ENCODE measurements around the gene KRT86. TPM values are rescaled to one million over a fixed set of nuclear protein-coding genes. Genes with fewer than 3 reads are reported as not detected.
"Not testable (repeated sequence)": the region's sequence is repeated elsewhere in the genome, so short reads cannot be mapped to it uniquely, and the experiment has no call there.

KRT86 gene
- total RNA-seq, 1 experiment from 2014 or later, result 0.48 TPM

GRCh38 chr12:52291267-52291935 lies 17.0 kb downstream of the KRT86 start, which contains the start of gene KRT81:
KRT81 (minus strand) TSS chr12:52291534; CDS start chr12:52291465, 69 bp downstream.
- no peak for DNase-seq (ENCODE audit: low read depth)

- no peak for DNase-seq (ENCODE audit: low read depth)
Measured at GRCh38 chr12:52293926-52294325, 19.5 kb downstream of the KRT86 start.

DNA sequence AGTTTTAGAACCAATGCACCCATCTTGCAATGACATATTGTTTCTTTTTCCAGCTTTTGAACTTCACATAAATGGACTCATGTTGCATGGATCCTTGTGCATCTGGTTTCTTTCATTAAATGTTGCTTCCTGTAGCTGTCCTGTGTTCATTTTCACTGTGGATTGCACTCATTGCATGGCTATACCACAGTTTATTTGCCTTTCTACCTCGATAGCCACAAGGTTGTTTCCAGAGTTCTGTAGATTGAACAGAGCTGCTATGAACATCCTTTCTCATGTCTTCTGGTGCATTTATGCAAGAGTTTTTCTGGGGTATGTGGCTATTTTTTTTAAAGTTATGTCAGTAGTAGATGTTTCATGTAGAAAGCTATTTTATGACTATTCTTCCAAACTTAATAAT lies 20.4 kb downstream of the KRT86 start:
- no peak for DNase-seq (ENCODE audit: low read depth)

GRCh38 chr12:52295663-52296062 lies 21.2 kb downstream of the KRT86 start:
- DNase-seq (ENCODE audit: low read depth), result peak; percentile 26

DNA sequence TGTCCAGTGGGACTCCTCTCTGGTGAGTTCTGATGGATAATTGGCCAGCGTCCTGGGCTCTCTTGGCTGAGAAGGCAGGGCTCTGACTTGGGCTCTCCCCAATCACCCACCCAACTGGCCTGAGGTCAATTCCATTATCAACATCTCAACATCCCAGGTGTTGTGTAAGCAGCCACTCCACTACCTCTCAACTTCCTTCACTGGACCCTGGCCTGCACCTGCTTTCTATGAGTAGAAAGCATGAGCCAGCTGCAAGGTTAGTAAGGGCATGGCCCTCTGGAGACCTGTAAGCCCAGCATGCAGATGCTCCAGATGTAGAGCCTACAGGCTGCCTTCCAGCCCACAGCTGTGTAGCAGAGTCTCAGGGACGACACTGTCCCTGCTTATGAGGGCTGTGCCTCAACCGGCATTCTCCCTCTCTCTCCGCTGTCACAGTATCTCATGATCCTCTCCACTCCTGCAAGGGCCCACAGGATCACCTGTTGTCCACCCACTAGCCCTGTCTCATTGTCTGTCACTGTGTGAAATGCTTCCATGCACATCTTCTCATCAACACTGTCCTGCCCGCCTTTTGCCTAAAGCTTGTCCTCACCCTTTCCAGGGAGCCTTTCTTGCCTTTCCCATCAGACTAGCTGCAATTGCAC lies 22.2 kb downstream of the KRT86 start:
- DNase-seq (ENCODE audit: low read depth), result no peak

GRCh38 chr12:52298677-52299190 lies 24.3 kb downstream of the KRT86 start:
- DNase-seq (ENCODE audit: low read depth), result no peak

DNA sequence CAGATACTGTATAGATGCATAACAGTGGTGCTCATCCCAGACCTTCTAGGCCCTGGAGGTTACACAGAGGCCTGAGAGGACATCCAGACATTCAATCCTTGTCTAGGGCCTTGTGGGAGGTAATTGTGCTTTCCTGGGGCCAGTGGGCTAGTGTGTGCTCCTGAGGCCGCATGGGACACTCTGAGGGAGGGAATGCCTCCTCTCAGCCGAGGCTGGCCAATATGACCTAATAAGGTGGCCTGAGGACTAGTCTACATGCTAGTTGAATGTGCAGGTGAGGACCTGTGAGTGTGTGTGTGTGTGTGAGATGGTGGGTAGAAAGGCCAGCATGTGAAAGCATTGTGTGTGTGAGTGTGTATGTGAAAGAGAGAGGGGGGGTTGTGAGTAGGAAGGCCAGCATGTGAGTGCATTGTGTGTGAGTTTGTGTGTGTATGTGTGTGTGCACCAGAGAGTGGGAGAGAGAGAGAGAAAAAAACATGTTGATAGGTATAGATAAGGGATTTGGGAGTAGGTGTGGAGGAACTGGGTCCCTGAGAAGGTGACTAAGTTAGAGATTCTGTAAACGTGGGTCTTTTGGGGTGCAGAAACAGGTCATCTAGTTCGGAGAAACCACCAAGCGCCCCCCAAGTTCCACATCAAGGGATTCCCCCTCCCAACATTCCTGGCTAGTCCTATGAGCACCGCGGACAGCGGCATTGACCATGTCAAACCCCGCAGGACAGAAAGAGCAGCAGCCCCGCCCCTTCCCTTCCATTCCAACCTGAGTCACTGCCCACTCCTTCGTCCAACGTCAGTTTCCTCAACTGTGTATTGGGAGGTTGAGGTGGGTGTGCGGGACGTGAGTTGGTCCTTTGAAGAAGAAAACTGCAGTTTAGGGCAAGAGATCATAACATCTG lies 26.6 kb downstream of the KRT86 start:
- DNase-seq (ENCODE audit: low read depth), result no peak

DNA sequence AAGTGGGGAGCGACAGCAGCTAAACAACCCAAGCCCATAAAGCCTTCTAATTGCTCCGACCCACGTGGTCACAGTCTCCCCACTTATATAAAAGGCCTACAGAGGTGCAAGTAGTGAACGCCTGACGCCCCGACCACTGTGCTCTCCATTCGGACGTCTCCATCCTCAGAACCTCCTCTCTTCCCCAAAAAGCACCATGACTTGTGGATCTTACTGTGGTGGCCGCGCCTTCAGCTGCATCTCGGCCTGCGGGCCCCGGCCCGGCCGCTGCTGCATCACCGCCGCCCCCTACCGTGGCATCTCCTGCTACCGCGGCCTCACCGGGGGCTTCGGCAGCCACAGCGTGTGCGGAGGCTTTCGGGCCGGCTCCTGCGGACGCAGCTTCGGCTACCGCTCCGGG lies 27.3 kb downstream of the KRT86 start:
- not testable (repeated sequence) for DNase-seq (ENCODE audit: low read depth)

GRCh38 chr12:52302242-52302914 lies 27.9 kb downstream of the KRT86 start:
- not testable (repeated sequence) for DNase-seq (ENCODE audit: low read depth)

- DNase-seq (ENCODE audit: low read depth), result peak; percentile 10
Measured at GRCh38 chr12:52304941-52305411, 30.5 kb downstream of the KRT86 start.

- no peak for DNase-seq (ENCODE audit: low read depth)
Measured at GRCh38 chr12:52305921-52306705, 31.7 kb downstream of the KRT86 start.

GRCh38 chr12:52306731-52307130 lies 32.3 kb downstream of the KRT86 start:
- no peak for DNase-seq (ENCODE audit: low read depth)

GRCh38 chr12:52307836-52308805 lies 33.7 kb downstream of the KRT86 start:
- peak; percentile 43 for DNase-seq (ENCODE audit: low read depth)

GRCh38 chr12:52308806-52309425 lies 34.5 kb downstream of the KRT86 start:
- DNase-seq (ENCODE audit: low read depth), result no peak

DNA sequence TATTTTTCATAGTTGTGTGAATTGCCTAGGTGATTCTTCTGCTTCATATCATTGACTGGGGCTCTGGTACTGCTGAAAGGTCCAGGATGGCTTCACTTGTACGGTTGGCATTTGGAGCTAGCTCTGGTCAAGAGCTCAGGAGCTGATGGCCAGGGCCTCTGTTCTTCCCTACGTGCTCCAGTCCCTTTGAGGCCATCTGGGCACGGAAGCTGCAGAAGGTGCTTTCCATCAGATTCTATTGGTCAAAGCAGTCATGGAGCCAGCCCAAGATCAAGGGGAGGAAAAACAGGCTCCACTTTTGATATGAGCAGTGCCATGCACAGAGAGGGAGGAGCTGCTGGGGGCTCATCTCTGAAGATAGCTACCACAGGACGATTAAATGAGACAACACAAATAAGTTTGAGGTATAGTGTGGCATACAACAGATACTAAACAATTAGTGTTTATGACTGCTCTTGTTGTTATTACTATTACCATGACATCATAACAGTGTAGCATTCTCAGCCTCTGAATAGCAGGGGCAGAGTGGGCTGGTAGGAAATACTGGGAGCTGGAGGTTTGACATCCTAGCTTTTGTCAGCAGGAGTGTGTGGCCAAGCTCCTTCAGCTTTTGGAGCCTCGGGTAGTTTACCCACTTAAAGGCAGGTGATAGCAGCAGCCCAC lies 36.3 kb downstream of the KRT86 start:
- no peak for DNase-seq (ENCODE audit: low read depth)

GRCh38 chr12:52311285-52311648 lies 36.8 kb downstream of the KRT86 start:
- no peak for DNase-seq (ENCODE audit: low read depth)

DNA sequence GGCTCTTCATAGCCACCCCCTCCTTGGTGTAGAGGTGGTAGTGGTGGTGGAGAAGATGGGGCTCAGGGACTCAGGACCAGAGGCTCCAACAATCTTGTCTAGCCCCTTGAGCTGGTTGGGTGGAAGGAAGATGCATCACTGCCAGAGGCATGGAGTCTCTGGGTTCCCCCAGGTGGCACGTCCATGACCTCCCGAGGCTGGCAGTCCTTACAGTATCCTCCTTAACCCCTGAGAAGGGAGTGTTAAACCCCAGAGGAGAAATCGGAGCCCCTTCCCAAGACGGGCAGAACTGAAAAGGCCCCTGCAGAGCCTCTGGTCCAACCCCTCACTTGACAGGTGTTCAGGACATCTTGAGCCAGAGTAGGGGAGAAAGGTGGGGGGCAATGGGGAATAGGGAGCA lies 37.6 kb downstream of the KRT86 start:
- no peak for DNase-seq (ENCODE audit: low read depth)

DNA sequence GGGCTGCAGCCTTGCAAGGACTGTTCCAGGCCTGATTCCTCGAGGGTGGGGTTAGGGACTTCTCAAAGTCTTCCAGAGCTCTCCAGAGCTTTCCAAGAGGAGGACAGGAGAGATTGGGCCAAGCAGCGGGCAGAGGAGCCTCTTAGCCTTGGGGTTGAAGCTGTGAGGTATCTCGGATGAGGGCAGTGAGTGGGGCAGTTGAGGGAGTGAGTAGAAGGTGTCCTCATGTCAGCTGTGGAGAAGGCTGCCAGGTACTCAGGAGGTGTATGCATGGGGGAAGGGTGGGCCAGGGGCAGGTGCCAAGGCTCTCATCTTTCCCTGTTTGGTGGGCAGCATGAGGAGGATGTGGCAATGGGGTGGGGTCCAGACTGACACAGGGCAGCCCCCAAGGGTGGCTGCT lies 39.0 kb downstream of the KRT86 start:
- DNase-seq (ENCODE audit: low read depth), result no peak

DNA sequence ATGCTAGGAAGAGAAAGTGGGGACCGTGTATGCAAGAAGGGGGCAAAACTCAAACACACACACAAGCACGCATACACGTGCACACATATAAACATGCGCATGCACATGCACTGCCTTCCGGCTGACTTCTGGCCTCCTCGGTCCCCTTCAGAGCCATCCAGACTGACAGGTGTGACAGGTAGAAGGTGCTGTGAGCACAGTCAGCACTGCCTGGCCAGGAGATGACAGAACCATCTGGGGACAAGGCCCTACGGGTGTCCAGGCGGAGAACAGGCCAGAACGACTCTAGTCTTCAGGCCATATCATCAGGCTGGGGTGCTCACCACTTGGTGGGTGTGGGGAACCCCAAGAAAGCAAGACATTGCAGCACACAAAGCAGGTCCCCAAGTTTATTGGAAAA lies 39.5 kb downstream of the KRT86 start:
- no peak for DNase-seq (ENCODE audit: low read depth)
